ENCODE measurements around the gene FCER1G. TPM values are rescaled to one million over a fixed set of nuclear protein-coding genes. Genes with fewer than 3 reads are reported as not detected.
A peak's percentile ranks its signal among the peaks of the same experiment; 100 is the strongest.

FCER1G gene
- 10 to 100 TPM; 27.7 to 31.8 TPM for total RNA-seq
- polyA plus RNA-seq = 100 to 1,000 TPM in 1 of 3 donors, 10 to 100 TPM in 2; 67.1 to 107 (median 84.4) TPM
- total RNA-seq = 0.06 to 4.5 (median 0.94) reads per million in 6 experiments

GRCh38 chr1:161215076-161215475 is at the start of gene FCER1G:
Gene FCER1G (plus strand): TSS chr1:161215295. CDS start chr1:161215322, 27 bp downstream.
- ATAC-seq (peak; percentile 20 to 23), DNase-seq (no peak)
- Mint-ChIP-seq H3K36me3 (peaks cover 6 to 53% (median 21%) of the 10 kb centered on the region in 3 donors), H3K4me1 (peaks cover 39 to 60% (median 56%) of the 10 kb centered on the region in 4 donors), H3K9me3 (no peaks in the 10 kb centered on the region), H3K27ac (peak within 1 kb of the TSS; percentile 82 to 97 (median 92)), H3K27me3 (no peaks in the 10 kb centered on the region), H3K4me3 (peak within 1 kb of the TSS; percentile 67 to 88 (median 80))
- POLR2A ChIA-PET = interaction anchor here (0.6 to 15.0 kb wide), 9 partner anchors 9 to 98 kb away, joined by 3 to 231 read pairs (median 7); partner anchors contain the start of genes APOA2, NDUFS2, SDHC and TOMM40L

- peaks cover 29 to 66% (median 63%) of the 10 kb centered on the region in 4 donors for H3K4me1 Mint-ChIP-seq
- H3K36me3 Mint-ChIP-seq = peaks cover 0 to 41% (median 10%) of the 10 kb centered on the region in 3 donors
- peak within 1 kb of the TSS; percentile 86 to 97 (median 92) for H3K4me3 Mint-ChIP-seq
- ATAC-seq (peak; percentile 90 to 92), DNase-seq (peak; percentile 76 to 97 (median 92))
- peak within 1 kb of the TSS; percentile 97 to 100 (median 98) for H3K27ac Mint-ChIP-seq
- no peaks in the 10 kb centered on the region for H3K9me3 Mint-ChIP-seq
- H3K27me3 Mint-ChIP-seq = no peaks in the 10 kb centered on the region
- POLR2A ChIA-PET = interaction anchor here (0.7 to 6.4 kb wide), 25 partner anchors 8 to 398 kb away, joined by 3 to 154 read pairs (median 6); partner anchors contain the start of genes APOA2, ARHGAP30, B4GALT3 and DEDD
Observed at GRCh38 chr1:161165742-161166668, 49.1 kb upstream of the FCER1G start, which contains the start of gene PPOX. Gene PPOX (plus strand): TSS chr1:161166426. CDS start chr1:161166848, 422 bp downstream.

GRCh38 chr1:161166669-161167548 is 48.2 kb upstream of the FCER1G start:
- Mint-ChIP-seq H3K4me1 (peaks cover 22 to 63% (median 55%) of the 10 kb centered on the region in 4 donors), H3K27me3 (no peaks in the 10 kb centered on the region)

GRCh38 chr1:161168906-161169305 is 46.2 kb upstream of the FCER1G start:
- no peak for ATAC-seq
- Mint-ChIP-seq H3K36me3 (peaks cover 0 to 49% (median 9%) of the 10 kb centered on the region in 3 donors), H3K9me3 (no peaks in the 10 kb centered on the region), H3K27ac (peak overlapping the region in 4 of 10 donors; percentile 37 to 69 (median 54)), H3K27me3 (no peaks in the 10 kb centered on the region), H3K4me1 (peaks cover 19 to 64% (median 48%) of the 10 kb centered on the region in 4 donors), H3K4me3 (peak overlapping the region in 4 of 10 donors; percentile 22 to 89 (median 56))
- no peak for DNase-seq
- POLR2A ChIA-PET = interaction anchor here (0.6 to 6.4 kb wide), 7 partner anchors 11 to 85 kb away, joined by 3 to 154 read pairs (median 37); partner anchors contain the start of genes B4GALT3, NDUFS2, TOMM40L and UFC1

More at GRCh38 chr1:161166669-161167548, 48.2 kb upstream of the FCER1G start:
- Mint-ChIP-seq H3K9me3 (no peaks in the 10 kb centered on the region), H3K4me3 (peak overlapping the region; percentile 86 to 97 (median 92)), H3K27ac (peak overlapping the region; percentile 97 to 100 (median 98)), H3K36me3 (peaks cover 0 to 47% (median 10%) of the 10 kb centered on the region in 3 donors)
- POLR2A ChIA-PET = interaction anchor here (0.5 to 6.4 kb wide), 17 partner anchors 8 to 278 kb away, joined by 3 to 154 read pairs (median 9); partner anchors contain the start of genes ARHGAP30, B4GALT3, DEDD and NDUFS2
- DNase-seq = no peak
- ATAC-seq = no peak

- Mint-ChIP-seq H3K4me1 (peaks cover 34 to 71% (median 51%) of the 10 kb centered on the region in 4 donors), H3K27me3 (no peaks in the 10 kb centered on the region), H3K9me3 (no peaks in the 10 kb centered on the region), H3K36me3 (peaks cover 0 to 61% (median 11%) of the 10 kb centered on the region in 3 donors), H3K4me3 (peak overlapping the region in 1 of 10 donors; percentile 48), H3K27ac (peak overlapping the region in 5 of 10 donors; percentile 35 to 75 (median 60))
- ATAC-seq (no peak), DNase-seq (no peak)
- POLR2A ChIA-PET = no interaction called here
Observed at GRCh38 chr1:161171191-161171590, 43.9 kb upstream of the FCER1G start.

GRCh38 chr1:161171696-161172095 is 43.4 kb upstream of the FCER1G start:
- peak overlapping the region in 1 of 10 donors; percentile 10 for H3K4me3 Mint-ChIP-seq
- POLR2A ChIA-PET = interaction anchor here (0.5 to 0.9 kb wide), 2 partner anchors 8 to 30 kb away, joined by 3 to 4 read pairs; partner anchors contain the start of gene NDUFS2

GRCh38 chr1:161172349-161172748 is 42.7 kb upstream of the FCER1G start:
- POLR2A ChIA-PET = interaction anchor here (0.9 to 1.6 kb wide), 3 partner anchors 13 to 29 kb away, joined by 4 to 5 read pairs (median 4); partner anchors contain the start of gene NDUFS2

More at GRCh38 chr1:161171696-161172095, 43.4 kb upstream of the FCER1G start:
- Mint-ChIP-seq H3K4me1 (peaks cover 36 to 71% (median 52%) of the 10 kb centered on the region in 4 donors), H3K27ac (peak overlapping the region in 4 of 10 donors; percentile 10 to 53 (median 42)), H3K27me3 (no peaks in the 10 kb centered on the region), H3K9me3 (no peaks in the 10 kb centered on the region), H3K36me3 (peaks cover 0 to 61% (median 11%) of the 10 kb centered on the region in 3 donors)
- ATAC-seq (no peak), DNase-seq (no peak)

GRCh38 chr1:161172776-161173376 is 42.2 kb upstream of the FCER1G start:
- Mint-ChIP-seq H3K27me3 (no peaks in the 10 kb centered on the region), H3K36me3 (peaks cover 0 to 65% (median 11%) of the 10 kb centered on the region in 3 donors), H3K9me3 (no peaks in the 10 kb centered on the region), H3K27ac (peak overlapping the region in 9 of 10 donors; percentile 10 to 93 (median 76)), H3K4me3 (no peak overlapping the region), H3K4me1 (peaks cover 32 to 73% (median 54%) of the 10 kb centered on the region in 4 donors)
- DNase-seq = no peak
- no peak for ATAC-seq
- POLR2A ChIA-PET = interaction anchor here (0.9 to 1.6 kb wide), 3 partner anchors 12 to 29 kb away, joined by 4 to 5 read pairs (median 4); partner anchors contain the start of gene NDUFS2

More at GRCh38 chr1:161172349-161172748, 42.7 kb upstream of the FCER1G start:
- no peaks in the 10 kb centered on the region for H3K9me3 Mint-ChIP-seq
- ATAC-seq (no peak), DNase-seq (no peak)
- H3K27me3 Mint-ChIP-seq = no peaks in the 10 kb centered on the region
- H3K27ac Mint-ChIP-seq = peak overlapping the region in 9 of 10 donors; percentile 10 to 93 (median 61)
- no peak overlapping the region for H3K4me3 Mint-ChIP-seq
- peaks cover 0 to 64% (median 11%) of the 10 kb centered on the region in 3 donors for H3K36me3 Mint-ChIP-seq
- peaks cover 33 to 71% (median 52%) of the 10 kb centered on the region in 4 donors for H3K4me1 Mint-ChIP-seq

GRCh38 chr1:161173711-161174110 is 41.4 kb upstream of the FCER1G start:
- peaks cover 33 to 71% (median 54%) of the 10 kb centered on the region in 4 donors for H3K4me1 Mint-ChIP-seq
- peaks cover 0 to 65% (median 11%) of the 10 kb centered on the region in 3 donors for H3K36me3 Mint-ChIP-seq
- H3K27me3 Mint-ChIP-seq = no peaks in the 10 kb centered on the region
- POLR2A ChIA-PET = interaction anchor here (1.5 to 1.6 kb wide), 2 partner anchors 12 to 18 kb away, joined by 4 to 5 read pairs; no protein-coding TSS in a partner anchor
- H3K4me3 Mint-ChIP-seq = peak overlapping the region in 1 of 10 donors; percentile 34
- no peak for DNase-seq
- H3K9me3 Mint-ChIP-seq = no peaks in the 10 kb centered on the region
- H3K27ac Mint-ChIP-seq = peak overlapping the region in 3 of 10 donors; percentile 3 to 62 (median 27)
- ATAC-seq = no peak

- no peaks in the 10 kb centered on the region for H3K9me3 Mint-ChIP-seq
- H3K4me1 Mint-ChIP-seq = peaks cover 31 to 78% (median 58%) of the 10 kb centered on the region in 4 donors
- H3K27me3 Mint-ChIP-seq = no peaks in the 10 kb centered on the region
- peak overlapping the region in 7 of 10 donors; percentile 9 to 100 (median 73) for H3K27ac Mint-ChIP-seq
- H3K4me3 Mint-ChIP-seq = peak overlapping the region in 9 of 10 donors; percentile 21 to 99 (median 40)
- peaks cover 0 to 60% (median 10%) of the 10 kb centered on the region in 3 donors for H3K36me3 Mint-ChIP-seq
- ATAC-seq (no peak), DNase-seq (no peak)
- POLR2A ChIA-PET = interaction anchor here (0.8 to 3.0 kb wide), 2 partner anchors 27 to 49 kb away, joined by 3 to 22 read pairs; partner anchors contain the start of genes APOA2 and NDUFS2
Observed at GRCh38 chr1:161174911-161175310, 40.2 kb upstream of the FCER1G start.
